Stimulated activated CD8-positive, alpha-beta memory T cell treated with anti-CD3 and anti-CD28 coated beads, Interleukin-15, amount 100 ng/mL, for 1 hour (primary cell): ENCODE results near the gene MTSS2.

Source experiments
- DNase-seq: peaks from one replicate; pipeline ENCODE4 v3.0.0-alpha.2; 2020; ENCODE audit warnings: low read depth

The MTSS2 gene

DNA sequence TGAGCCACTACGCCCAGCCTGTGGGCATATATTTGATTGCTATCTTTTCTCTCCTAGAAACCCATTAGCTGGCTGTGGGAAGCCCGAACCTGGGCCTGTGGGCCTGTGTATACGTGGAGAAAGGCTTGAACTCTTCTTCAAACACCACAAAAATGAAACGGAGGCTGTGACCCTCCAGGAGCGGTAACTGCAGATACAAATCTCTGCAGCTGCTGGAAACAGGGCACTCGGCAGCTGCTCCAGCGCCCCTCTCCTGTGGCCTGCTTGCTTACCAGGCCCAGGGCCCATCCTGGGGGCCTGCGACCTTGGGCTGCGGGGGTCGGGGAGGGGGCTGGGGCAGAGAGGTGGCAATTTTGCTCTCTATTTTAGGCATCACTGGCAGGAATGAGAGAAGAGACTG lies 28.0 kb upstream of the MTSS2 start:
- no peak for DNase-seq

DNA sequence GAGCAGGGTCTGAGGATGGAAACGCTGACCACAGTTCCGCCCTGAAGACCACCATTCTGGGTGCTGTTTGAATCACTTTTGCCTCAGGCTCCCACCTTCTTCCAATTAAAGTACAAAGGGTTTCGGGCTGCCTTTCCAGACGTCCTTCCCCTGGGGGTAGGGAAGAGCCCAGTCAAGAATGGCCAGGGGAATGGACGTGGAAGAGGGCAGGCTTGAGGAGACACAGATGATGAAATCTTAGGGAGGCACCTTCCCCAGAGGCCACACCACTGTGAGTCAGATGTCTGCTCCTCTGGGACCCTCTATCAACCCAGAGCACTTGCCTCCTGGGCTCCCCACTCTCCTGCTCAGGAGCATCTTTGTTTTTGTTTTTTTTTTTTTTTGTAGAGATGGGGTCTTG lies 27.5 kb upstream of the MTSS2 start:
- no peak for DNase-seq

DNA sequence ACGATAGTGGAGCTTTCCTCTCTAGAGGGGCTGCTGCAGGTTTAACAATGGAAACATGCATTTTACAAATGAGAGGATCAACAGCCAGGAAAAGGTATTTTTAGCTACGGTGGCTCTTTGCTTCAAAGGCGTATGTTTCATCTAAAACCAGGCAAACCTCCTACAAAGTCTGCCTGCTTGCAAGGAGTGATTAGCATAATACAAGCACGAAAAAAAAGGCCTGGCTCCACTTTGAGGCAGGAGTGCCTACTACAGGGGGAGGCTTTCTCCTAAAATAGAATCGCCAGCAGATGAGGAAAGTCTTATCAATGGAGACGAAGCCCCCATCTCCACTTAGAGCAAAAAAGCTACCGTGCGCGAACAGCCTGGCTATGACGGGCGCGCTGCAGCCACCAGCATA lies 27.1 kb upstream of the MTSS2 start:
- no peak for DNase-seq

DNA sequence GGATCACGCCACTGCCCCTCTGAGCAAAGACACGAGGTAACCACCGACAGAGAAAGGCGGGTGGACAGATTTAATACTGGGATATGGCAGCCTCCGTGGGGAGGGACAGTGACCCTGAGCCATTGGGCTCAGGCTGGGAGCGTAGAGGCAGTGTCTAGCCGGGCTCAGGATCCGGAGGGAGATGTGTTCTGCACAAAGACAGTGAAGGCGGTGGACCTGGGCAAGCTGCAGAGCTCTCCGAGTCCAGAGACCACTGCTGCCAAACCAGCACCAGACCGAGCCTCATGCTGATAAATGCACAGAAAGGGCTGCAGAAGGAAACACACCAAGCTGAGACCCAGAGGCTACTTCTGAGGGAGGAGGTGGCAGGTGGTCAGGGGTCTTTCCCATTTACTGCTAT lies 26.5 kb upstream of the MTSS2 start:
- no peak for DNase-seq

DNA sequence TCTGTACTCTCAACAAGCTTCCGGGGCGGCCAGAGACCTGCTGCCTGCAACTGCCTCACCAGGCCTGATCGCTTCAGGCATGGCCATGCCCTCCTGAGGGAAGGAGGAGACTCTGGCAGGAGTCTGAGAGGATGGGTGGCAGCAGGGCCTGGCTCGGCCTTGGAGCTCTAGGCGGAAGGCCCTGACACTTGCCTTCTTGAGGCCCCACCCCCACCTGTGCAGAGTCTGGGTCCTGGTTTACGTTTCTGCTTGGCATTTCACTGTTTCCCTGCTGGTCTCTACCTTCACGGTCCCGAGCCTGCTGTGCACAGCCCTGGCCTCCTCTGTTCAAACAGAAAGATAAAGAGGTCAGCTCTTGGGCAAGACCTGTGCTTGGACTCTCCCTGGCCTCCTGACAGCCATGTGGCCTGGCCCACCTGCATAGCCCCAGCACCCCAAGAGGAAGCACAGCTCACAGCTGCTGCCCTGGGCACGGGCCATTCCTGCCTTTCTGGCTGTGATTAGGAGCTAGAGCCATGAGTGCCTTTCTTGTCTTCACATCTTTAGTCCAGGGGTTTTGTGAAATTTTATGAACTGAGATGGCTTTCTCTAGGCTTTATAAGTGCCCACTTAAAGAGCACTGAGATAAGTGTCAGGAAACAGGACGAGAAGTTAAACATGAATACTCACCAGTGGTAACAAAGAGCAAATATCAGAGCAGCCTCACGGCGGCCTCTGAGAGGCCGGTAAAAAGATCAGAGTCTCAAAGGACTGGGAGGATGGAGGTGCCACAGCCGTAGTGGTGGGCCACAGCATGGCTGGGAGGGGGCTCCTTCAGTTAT lies 25.6 kb upstream of the MTSS2 start:
- no peak for DNase-seq

DNA sequence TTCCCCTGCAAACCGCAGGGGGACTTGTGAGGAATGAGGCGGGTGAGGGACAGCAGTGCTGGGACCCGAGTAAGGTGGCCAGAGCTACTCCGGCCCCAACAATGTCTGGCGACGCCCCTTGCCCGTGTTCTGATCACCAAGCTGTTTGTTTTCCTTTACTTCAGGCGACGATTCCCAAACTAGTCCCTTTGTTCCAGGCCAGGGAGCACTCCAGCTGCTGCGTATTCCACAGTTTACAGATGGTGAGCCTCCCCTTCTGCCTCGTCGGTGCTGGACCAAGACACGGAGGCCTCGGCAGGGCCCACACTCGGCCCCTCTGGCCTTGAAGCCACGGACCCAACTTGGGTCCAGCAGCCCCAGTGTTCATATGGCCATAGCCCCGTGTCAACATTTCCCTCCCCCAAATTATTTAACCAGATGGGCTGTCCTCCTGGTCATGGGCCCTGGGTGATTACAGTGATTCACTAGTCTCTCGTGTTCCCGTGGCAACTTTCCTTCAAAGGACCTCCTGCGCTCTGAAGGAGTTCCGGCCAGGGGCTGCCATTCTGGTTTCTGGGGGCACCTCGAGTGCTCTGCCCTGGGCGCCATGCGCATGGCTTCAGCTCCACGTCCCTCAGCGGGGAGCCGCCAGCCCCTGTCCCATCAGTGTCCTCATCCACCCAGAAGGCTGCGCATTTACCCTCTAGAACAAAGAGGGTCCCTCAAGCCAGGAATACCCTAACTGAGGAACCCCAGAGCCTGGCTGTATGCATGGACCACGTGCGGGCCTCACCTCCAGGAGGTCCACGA lies 24.8 kb upstream of the MTSS2 start:
- DNase-seq = no peak

DNA sequence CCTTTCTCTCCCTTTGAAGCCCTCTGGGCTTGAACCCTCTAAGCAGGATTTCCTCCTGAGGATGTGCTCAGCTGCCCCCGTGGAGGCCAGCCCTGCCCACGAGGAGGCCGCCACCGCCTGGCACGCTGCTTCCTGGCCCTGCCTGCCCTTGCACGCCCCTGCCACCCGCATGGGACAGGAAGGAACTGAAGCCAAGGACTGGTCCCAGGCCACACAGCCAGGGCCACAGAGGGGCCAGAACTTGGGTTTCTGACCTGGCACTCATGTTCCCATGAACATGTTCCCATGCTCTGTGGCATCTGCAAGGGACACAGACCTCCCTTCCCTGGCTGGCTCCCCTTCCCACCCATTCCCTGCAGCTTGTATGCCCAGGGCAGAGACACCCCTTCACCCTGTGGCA lies 24.1 kb upstream of the MTSS2 start:
- DNase-seq = no peak

DNA sequence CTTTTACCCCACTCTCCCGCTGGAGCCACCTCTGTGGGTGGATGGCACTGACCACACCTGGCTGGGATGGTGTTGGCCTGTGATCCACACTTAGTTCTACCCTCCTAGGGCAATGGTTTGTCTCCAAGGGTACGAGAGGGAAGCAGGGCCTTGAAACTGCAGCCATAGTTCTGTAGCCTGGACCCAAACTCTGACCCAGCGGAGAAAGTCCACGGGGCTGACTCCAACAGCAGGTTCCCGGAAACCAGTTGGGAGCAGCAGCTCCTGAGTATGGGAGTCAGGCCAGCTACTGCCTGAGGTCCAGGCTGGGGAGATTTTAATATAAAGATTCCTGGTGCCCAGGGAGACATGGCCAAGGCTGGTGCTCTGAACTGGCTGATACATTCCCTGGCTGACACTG lies 23.6 kb upstream of the MTSS2 start:
- DNase-seq = no peak

DNA sequence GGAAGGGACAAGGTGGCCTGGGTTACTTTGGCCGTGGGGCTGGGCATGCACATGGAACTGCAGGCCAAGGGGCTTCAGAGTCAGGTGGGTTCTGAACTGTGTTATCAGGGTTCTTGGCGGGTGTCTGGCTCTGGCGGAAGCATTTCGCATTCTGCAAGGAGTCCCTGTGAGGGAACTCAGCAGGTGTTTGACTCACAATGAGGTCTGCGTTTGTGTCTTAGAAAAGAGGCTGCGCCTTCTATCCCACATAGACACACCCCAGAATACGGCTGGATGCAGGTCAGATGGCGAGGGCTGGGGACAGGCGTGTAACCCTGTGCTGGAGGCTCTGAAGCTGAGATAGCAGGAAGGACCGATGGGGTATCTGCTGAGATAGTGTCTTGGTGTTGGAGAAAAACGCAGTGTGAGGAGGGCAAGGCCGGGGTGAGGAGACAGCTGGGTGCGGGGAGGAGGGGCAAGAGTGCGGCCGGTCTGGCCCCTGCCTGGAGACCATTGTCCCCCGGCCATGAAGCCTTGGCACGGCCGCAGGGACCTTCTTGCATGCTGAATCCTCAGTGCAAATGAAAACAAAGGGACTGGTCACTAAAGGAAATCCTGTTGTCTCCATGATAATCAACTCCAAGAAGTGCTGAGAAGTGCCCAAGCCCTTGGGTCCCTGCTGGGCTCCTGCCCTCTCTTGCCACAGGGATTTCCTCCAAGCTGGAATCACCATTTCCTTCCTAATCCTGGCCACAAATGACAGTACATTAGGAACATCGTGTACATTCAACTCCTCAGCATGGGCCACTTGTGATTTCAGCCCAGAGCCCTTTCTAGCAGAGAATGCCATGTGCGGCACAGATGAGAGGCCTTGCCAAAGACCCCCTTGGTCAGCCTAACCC lies 22.8 kb upstream of the MTSS2 start:
- DNase-seq = no peak

DNA sequence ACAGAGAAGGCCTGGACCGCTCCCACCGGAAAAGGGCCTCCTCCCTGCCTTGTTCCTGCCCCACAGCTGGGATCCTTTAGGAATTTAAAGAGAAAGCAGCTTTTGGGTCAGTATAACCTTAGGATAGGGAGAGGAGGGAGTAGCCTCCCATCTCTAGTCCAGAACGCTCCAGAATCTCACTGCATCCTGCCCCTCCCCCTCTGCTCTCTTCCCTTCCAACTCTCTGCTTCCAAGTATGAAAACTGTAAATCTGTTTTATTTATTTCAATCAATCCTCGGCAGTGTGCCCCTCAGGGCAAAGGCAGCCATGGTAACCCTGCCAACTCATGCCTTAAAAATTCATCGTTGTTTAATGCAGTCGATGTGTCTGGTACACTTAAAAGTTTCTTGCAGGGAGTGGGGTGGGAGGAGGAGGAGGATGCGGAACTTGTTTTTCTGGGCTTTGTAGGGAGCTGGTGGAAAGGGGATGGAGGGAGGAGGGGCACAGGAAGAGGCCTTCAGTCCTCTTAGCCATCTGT lies 21.2 kb upstream of the MTSS2 start:
- DNase-seq = no peak

DNA sequence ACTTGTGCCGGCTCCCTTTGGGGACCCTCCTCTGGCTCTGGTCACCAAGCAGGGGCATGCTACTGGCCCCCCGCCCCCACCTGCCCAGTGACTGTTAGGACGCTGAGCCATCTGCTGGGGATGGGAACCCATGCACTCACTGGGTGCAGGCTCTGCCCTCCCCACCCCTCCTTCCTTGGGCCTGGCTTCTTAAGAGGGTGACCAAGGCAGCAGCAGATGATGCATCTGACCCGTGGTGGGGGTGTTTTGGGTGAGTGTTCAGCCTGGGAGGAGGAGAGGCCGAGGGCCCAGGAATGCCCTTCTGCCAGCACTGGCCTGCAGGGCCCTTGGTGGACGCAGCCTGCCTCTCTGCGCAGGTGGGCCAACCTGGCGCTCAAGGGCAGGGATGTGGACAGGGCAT lies 19.2 kb upstream of the MTSS2 start:
- DNase-seq = no peak

DNA sequence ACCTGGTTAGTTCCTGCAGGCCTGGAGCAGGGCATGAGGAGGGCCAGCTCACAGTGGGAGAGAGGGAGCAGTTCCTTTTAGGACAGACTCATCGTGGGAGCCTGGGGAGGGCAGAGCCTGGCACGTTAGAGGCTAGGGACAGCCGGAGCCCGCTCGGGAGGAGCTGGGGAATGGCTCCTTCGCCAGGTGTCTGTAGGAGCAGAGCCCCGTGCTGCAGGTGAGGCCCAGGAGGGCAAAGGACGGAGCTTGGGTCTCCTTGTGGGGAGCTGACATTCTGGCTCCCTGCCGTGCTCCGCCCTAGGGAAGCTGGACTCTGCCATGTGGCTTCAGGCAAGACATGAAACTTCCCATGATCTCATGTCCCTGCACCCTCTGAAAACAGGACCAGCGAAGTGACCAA lies 18.7 kb upstream of the MTSS2 start:
- DNase-seq = no peak

DNA sequence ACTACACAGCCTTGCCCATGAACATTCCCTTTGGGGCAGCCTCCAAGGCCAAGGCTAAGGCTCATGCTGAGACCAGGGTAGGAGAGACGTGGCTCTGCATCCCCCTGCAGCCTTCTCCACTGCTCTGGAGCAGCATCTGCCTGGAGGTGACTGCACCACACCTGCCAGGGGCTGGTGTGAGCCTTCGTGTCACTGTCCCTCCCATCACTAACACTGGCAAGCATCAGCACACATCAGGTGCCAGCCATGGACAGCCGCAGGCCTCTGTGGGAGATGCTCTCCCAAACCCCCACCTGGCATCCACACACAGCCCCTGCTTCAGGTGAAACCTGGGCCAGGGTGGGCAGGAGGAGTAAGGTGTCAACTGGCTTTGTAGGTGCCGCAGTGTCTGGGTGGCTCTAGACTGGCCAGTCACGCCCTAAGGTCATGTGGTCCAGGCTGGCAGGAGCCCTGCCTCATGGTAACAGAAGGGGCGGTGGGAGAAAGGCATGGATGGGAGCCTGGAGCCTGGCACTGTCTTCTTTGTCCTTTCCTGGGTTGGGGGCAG lies 18.1 kb upstream of the MTSS2 start:
- no peak for DNase-seq

DNA sequence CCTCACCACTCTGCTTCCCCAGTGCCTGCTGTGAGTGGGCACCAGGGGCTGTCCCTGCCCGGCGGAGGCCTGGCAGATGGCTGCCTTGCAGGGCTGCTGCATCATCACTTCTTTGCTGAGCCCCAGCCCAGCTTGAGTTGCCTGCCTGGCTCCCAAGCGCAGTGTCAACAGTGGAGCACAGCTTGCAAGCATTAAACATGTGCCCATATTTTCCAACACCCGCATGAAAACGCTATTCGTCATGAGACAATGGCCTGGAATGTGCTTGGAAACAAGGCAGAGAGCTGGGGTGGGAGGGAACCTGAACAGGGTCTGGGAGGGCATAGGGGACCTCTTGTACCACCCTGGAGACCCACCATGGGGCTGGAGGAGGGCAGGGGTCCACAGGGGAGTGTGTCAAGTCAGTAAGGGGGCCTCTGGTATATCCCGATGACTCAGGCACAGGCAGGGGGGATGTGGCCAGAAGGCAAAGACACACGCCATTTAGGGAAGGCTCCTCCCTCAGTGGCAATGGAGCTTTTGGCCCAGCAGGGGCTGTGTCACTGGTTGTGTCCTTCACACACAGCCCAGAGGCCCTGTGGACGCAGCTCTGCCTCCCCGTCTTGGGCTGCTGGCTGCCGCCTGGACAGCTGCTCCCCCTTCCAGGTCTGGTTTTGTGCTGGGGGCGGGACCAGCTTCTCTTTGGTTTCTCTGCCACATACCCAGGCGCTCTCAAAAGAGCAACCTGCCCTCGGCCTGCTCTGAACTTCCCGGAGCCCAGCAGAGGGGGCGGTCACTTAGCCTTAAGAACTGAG lies 17.4 kb upstream of the MTSS2 start:
- DNase-seq = no peak

DNA sequence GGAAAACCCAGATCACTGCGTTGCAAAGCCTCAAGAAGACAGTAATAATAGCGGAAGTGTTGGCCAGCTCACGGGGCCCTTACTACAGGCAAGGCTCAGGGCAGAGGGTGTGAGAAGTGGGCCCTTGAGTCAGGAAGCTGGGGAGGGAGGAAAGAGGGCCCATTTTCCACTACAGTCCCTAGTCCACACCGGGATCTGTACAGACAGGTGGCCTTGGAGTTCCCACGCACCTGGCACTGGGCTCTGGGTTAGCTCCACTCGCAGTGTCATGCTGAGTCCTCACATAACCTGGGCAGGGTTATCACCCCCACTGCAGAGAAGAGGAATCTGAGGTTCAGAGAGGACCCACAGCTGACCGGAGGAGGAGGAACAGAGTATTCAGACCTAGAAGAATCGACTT lies 16.8 kb upstream of the MTSS2 start:
- no peak for DNase-seq

DNA sequence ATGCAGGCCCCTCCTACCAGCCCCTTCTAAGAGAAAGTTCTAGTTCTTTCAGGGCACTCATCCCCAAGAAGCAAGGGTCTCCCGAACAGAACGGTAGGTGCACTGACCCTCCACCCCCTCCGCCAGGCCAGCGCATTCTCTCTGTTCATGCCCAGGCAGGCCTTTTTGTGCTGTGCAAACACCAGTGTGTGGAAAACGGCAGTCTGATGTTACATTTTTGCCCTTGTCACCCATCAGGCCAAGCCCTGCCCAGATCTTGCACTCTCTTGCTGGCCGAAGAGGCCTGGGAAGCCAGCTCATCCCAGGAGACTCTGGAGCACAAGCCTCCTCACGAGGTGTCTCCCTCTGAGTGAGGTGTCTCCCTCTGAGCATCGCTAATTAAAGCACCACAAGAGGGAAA lies 16.1 kb upstream of the MTSS2 start:
- no peak for DNase-seq

DNA sequence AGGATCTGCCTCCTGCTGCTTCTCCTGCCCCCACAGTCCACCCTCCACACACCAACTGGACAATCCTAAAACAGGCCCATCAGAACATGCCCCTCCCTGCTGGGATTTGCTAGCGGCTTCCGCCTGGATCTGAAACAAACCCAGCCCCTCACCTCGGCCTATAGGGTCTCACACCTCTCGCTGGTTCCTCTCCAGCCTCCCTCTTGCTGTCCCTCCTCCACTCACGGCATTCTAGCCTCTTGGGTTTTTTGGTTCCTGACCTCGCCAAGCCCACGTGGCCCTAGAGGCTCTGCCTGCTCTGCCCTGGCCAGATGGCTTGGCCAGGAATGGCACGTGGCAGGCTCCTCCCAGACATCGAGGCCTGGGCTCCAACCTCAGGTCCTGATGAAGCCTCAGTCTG lies 15.7 kb upstream of the MTSS2 start:
- DNase-seq = no peak

DNA sequence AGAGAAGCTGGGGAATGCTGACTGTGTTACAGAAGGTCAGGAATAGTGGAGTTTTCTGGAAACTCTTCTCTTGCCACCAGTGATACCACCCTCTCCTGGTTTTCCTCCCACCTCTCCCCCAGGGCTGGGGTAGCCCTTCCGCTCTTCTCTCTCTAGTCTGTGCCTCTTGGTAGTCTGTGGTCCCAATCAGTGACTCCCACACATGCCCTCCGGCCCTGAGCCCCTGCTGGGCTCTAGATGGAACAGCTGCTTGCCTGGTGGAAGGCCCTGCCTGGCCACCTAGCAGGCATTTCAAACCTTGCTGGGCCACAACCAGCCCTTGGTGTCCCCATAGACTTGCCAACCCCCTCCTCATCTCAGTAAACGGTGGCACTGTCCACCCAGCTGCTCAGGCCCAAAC lies 15.2 kb upstream of the MTSS2 start:
- no peak for DNase-seq

DNA sequence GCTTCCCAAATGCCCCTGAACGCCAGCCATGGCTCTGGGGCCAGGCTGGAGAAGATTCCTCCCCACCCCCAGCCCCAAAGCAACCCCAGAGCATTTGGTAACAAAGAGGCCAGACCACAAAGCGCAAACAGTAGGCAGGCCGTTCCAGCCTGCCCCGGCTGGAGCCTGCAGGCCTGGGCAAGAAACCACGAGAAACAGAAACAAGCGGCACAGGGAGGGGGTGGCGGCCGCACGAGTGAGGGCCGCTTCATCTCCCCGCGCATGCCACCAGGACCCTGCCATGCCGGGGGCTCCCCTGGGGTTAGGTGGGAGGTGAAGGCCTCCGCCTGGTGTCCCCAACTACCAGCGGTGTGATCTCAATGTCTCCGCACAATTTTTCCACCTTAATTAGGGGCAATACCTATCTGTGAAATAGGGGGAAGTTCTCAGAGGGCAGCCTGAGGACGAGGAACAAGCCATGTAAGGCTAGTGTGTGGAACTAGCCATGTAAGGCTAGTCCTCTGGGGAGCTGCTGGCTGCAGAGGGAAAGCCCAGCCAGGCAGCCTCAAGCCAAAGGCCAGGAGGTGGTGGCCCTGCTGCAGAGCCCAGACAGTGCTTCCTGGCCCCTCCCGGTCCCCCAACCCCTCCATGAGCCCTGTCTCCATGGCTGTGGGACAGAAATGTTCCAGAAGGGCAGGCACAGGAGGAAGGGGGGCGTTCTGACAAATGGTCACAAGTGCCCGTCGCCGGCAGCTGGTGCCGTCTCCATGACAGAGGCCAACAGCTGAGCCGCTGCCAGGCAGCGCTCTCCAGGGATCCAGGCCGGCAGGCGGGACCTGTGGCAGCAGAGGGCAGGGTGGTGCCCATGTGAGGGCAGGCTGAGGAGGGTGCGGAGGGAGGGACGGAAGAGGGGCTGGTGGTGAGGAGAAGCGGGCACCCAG lies 14.5 kb upstream of the MTSS2 start:
- no peak for DNase-seq

DNA sequence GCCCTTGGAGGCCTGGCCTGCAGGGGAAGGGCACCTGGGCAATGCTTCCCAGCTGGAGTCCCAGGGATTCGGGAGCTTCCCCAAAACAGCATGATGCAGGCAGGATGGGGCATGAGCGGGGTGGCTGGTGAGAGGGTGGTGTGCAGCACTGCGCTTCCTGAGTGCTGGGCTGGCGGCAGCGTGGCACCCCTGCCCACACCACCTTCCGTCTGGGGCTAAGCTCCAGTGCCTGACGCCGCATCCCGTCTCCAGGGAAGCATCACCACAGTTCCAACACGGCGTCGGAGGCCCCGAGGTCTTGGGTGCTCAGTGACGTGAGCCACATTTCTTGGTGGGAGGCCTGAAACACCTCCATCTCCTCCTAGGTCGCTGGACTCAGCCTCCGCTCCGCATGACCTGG lies 13.8 kb upstream of the MTSS2 start:
- DNase-seq = no peak
